T-cell (primary cell): ENCODE measurements around the gene LMNTD1. TPM values are rescaled to one million over a fixed set of nuclear protein-coding genes. Genes with fewer than 3 reads are reported as not detected.
"Not testable (repeated sequence)": the region's sequence is repeated elsewhere in the genome, so short reads cannot be mapped to it uniquely, and the experiment has no call there.

Experiments
- ATAC-seq, 4 experiments: fragments of 200-7000 bp in 3 of 4; fragments of 150-1000 bp in 1 of 4; cut with Tn5 transposase; replicated peaks in 1 of 4; 1 replicate in 3 of 4; 2 replicates in 1 of 4; pipeline ENCODE4 v1.10.0; 2021; ENCODE audit warnings: moderate library complexity in 3 of 4, mild to moderate bottlenecking in 2 of 4, moderate number of reproducible peaks in 1 of 4
- CTCF ChIA-PET, 2 donors: fragments of 300-600 bp; sonication (Branson Sonifier 250); formaldehyde crosslinking; loops; one replicate each; lab custom pipeline; 2022; ENCODE audit warnings: antibody characterized with exemption in 2 of 2; lab: Charles Lee
- POLR2A ChIA-PET, 2 donors: fragments of 300-600 bp; sonication (Branson Sonifier 250); formaldehyde crosslinking; loops; one replicate each; lab custom pipeline; 2022; ENCODE audit warnings: antibody characterized with exemption in 2 of 2; lab: Charles Lee
- DNase-seq, 35 experiments: peaks; one replicate each; pipeline versions ENCODE4 v3.0.0 to v3.0.0-alpha.2; 2013 to 2023
- H3K27ac ChIP-seq: one replicate; pipeline ENCODE4 v1.5.1; 2013; ENCODE audit warnings: low read length
- H3K27me3 ChIP-seq, 2 experiments: replicated peaks in 1 of 2; 1 replicate in 1 of 2; 2 replicates in 1 of 2; pipeline versions ENCODE4 v1.6.1 to v1.7.0; 2013; ENCODE audit warnings: low read length in 1 of 2, mixed read lengths in 1 of 2; ENCODE audit not compliant: control insufficient read depth in 2 of 2, insufficient read depth in 2 of 2; ENCODE audit errors: extremely low read depth in 1 of 2
- H3K36me3 ChIP-seq, 2 donors: 1 replicate in 1 of 2; 2 replicates in 1 of 2; pipeline versions ENCODE4 v1.6.1 to v1.7.0; 2013; ENCODE audit warnings: low read length in 1 of 2; ENCODE audit not compliant: control insufficient read depth in 2 of 2, insufficient read depth in 1 of 2; ENCODE audit errors: extremely low read depth in 1 of 2
- H3K4me1 ChIP-seq, 2 experiments: 1 replicate in 1 of 2; 2 replicates in 1 of 2; pipeline versions ENCODE4 v1.6.1 to v1.7.0; 2013; ENCODE audit warnings: low read length in 2 of 2, mixed read lengths in 1 of 2; ENCODE audit not compliant: insufficient read depth in 2 of 2, control insufficient read depth in 1 of 2; ENCODE audit errors: extremely low read depth in 1 of 2
- H3K4me3 ChIP-seq, 2 donors: 1 replicate in 1 of 2; 2 replicates in 1 of 2; pipeline versions ENCODE4 v1.5.1 to v1.7.0; 2013; ENCODE audit warnings: mild to moderate bottlenecking in 2 of 2, low read length in 1 of 2, moderate library complexity in 1 of 2; ENCODE audit not compliant: control insufficient read depth in 1 of 2; ENCODE audit errors: extremely low read depth in 1 of 2
- H3K9me3 ChIP-seq: 2 replicates; pipeline ENCODE4 v1.7.0; 2013
- H3K27ac Mint-ChIP-seq, 2 donors: one replicate each; pipeline ENCODE4 v1.8.0; 2020 to 2021; ENCODE audit warnings: mild to moderate bottlenecking in 2 of 2, mixed read lengths in 2 of 2
- H3K27me3 Mint-ChIP-seq, 2 donors: one replicate each; pipeline ENCODE4 v1.8.0; 2021 to 2022; ENCODE audit warnings: mixed read lengths in 2 of 2
- H3K36me3 Mint-ChIP-seq: one replicate; pipeline ENCODE4 v1.8.0; 2021; ENCODE audit warnings: mixed read lengths
- H3K4me1 Mint-ChIP-seq, 3 donors: one replicate each; pipeline ENCODE4 v1.8.0; 2020 to 2022; ENCODE audit warnings: mixed read lengths in 3 of 3, mild to moderate bottlenecking in 1 of 3
- H3K4me3 Mint-ChIP-seq, 3 donors: one replicate each; pipeline ENCODE4 v1.8.0; 2020 to 2022; ENCODE audit warnings: mild to moderate bottlenecking in 3 of 3, mixed read lengths in 3 of 3, moderate library complexity in 3 of 3
- H3K9me3 Mint-ChIP-seq, 3 donors: one replicate each; pipeline ENCODE4 v1.8.0; 2020 to 2022; ENCODE audit warnings: mixed read lengths in 3 of 3
- WGBS: methylation state at CpG from one replicate; pipeline ENCODE4 v1.1.5; 2013; ENCODE audit warnings: missing lambda C conversion rate; ENCODE audit not compliant: insufficient coverage; 5-methylcytosine and 5-hydroxymethylcytosine counted together
- total RNA-seq, 35 experiments: library from RNA in 6 of 35; stranded (reverse) in 6 of 35; fragments of 120-200 nt in 1 of 35; gene quantifications; one replicate each; pipeline versions ENCODE4 v1.2.1 to v1.2.4 and lab custom pipeline; 2013 to 2026

The LMNTD1 gene, protein sequence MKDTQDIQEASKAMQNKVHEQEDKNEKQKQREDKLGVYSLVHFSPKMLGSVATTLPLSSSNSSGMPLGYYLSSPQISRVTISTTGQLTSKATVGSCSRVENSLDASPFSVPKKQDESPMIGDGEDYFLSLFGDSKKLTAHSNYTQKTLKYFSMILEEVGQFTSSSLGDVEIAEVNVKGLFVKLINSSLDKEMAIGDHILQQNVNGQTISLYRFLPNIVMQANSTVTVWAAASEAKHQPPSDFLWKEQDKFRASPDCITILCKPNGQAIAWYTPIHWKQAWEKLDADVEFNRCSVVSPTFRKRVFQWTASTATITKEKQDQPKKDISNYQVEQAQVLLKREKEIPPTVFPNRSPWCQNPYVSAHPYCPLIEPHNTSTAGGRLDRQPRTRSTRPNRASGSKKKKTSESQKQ
- not detected for total RNA-seq
- total RNA-seq (2013) = not detected
- 0 to 0.13 (median 0) reads per million in 29 experiments for total RNA-seq (lab: John Stamatoyannopoulos, UW)

DNA sequence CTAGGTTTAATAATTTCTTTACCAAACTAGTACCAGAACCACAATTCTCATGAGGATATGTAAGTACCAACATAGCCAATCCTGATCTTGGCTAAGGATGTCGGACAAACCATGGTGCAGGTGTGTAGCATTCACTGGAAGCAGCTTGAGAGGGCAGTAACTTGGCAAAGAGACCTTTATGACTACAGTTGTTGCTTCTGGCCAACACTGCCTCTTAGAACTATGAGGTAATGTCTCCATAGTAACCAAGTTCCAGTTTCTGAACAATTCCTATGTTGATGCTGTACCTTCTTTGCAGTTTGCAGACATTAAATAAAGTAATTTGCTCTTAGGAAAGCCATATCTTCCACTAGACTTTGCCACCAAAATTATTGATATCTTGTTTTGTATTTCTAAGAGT is at the start of gene LMNTD1:
Gene LMNTD1, minus strand, starts transcription at position 186 of the 400 bp plus-strand sequence. CDS start 324 bp downstream, outside the sequence.
- Histone ChIP-seq H3K27ac (no peak within 1 kb of the TSS), H3K27me3 (no peaks in the 10 kb centered on the region), H3K9me3 (no peaks in the 10 kb centered on the region), H3K4me1 (no peaks in the 10 kb centered on the region), H3K36me3 (no peaks in the 10 kb centered on the region), H3K4me3 (no peak within 1 kb of the TSS)
- peaks cover 0 to 3% (median 0%) of the 10 kb centered on the region in 3 donors for H3K9me3 Mint-ChIP-seq
- H3K4me3 Mint-ChIP-seq = no peak within 1 kb of the TSS
- WGBS = no CpG with 5 or more reads among the region's 1 CpG
- no peak for DNase-seq
- no peak within 1 kb of the TSS for H3K27ac Mint-ChIP-seq
- POLR2A ChIA-PET = no interaction called here
- CTCF ChIA-PET = no interaction called here
- H3K27me3 Mint-ChIP-seq = peaks cover 0 to 3% of the 10 kb centered on the region in 2 donors
- H3K4me1 Mint-ChIP-seq = peaks cover 0 to 3% (median 1%) of the 10 kb centered on the region in 3 donors
- no peaks in the 10 kb centered on the region for H3K36me3 Mint-ChIP-seq
- no peak for ATAC-seq

DNA sequence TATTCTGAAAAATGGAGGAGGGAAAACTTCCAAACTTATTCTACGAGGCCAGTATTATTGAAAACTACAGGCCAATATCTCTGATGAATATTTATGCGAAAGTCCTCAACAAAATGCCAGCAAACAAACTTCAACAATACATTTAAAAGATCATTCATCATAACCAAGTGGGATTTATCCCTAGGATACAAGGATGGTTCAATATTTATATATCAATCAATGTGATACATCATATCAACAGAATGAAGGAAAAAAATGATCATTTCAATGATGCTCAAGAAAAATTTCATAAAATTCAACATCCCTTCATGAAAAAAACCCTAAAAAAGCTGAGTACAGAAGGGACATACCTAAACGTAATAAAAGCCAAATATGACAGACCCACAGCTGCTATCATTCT is 45.9 kb upstream of the LMNTD1 start:
- Histone ChIP-seq H3K27me3 (no peaks in the 10 kb centered on the region), H3K36me3 (no peaks in the 10 kb centered on the region), H3K4me1 (peaks cover 0 to 7% of the 10 kb centered on the region in 2 experiments), H3K9me3 (peaks cover 2% of the 10 kb centered on the region), H3K4me3 (no peak overlapping the region), H3K27ac (no peak overlapping the region)
- H3K4me1 Mint-ChIP-seq = peaks cover 20 to 48% (median 22%) of the 10 kb centered on the region in 3 donors
- H3K36me3 Mint-ChIP-seq = no peaks in the 10 kb centered on the region
- H3K9me3 Mint-ChIP-seq = peaks cover 14 to 20% (median 20%) of the 10 kb centered on the region in 3 donors
- ATAC-seq = no peak
- POLR2A ChIA-PET = no interaction called here
- CTCF ChIA-PET = no interaction called here
- no peak overlapping the region for H3K27ac Mint-ChIP-seq
- WGBS = no CpG with 5 or more reads among the region's 3 CpGs
- DNase-seq = no peak
- H3K4me3 Mint-ChIP-seq = no peak overlapping the region
- H3K27me3 Mint-ChIP-seq = no peaks in the 10 kb centered on the region

GRCh38 chr12:25595496-25595895 is 42.4 kb upstream of the LMNTD1 start:
- POLR2A ChIA-PET, H3K36me3 Mint-ChIP-seq, DNase-seq, H3K27me3 Mint-ChIP-seq, H3K36me3 ChIP-seq, CTCF ChIA-PET, H3K4me3 ChIP-seq, H3K27me3 ChIP-seq, H3K9me3 ChIP-seq: not testable (repeated sequence)
- peak overlapping the region; percentile 34 for H3K27ac ChIP-seq
- peak overlapping the region; percentile 10 to 59 (median 52) for H3K4me3 Mint-ChIP-seq
- H3K27ac Mint-ChIP-seq = peak overlapping the region; percentile 84 to 88
- peaks cover 34 to 64% (median 38%) of the 10 kb centered on the region in 3 donors for H3K4me1 Mint-ChIP-seq
- peak in 2 of 4 experiments; percentile 13 to 48 for ATAC-seq
- H3K9me3 Mint-ChIP-seq = peaks cover 14 to 20% (median 20%) of the 10 kb centered on the region in 3 donors
- H3K4me1 ChIP-seq = peaks cover 12 to 15% of the 10 kb centered on the region in 2 experiments

DNA sequence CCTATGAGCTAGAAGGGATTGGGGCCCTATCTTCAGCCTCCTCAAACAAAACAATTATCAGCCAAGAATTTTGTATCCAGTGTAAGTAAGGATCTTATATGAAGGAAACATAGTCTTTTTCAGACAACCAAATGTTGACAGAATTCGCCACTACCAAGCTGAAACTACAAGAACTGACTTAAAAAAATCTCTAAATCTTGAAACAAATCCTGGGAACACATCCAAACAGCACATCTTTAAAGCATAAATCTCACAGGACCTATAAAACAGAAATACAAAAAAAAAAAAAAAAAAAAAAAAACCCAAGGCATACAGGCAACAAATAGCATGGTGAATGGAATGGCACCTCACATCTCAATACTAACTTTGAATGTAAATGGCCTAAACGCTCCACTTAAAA is 41.3 kb upstream of the LMNTD1 start:
- 100% methylated on average over 1 of the region's 2 CpGs for WGBS
- Histone ChIP-seq H3K9me3 (peaks cover 2% of the 10 kb centered on the region), H3K36me3 (no peaks in the 10 kb centered on the region), H3K4me1 (peaks cover 20 to 23% of the 10 kb centered on the region in 2 experiments), H3K27ac (no peak overlapping the region), H3K4me3 (no peak overlapping the region), H3K27me3 (peaks cover 0 to 5% of the 10 kb centered on the region in 2 experiments)
- no peaks in the 10 kb centered on the region for H3K27me3 Mint-ChIP-seq
- DNase-seq (no peak), ATAC-seq (no peak)
- peaks cover 44 to 76% (median 48%) of the 10 kb centered on the region in 3 donors for H3K4me1 Mint-ChIP-seq
- H3K36me3 Mint-ChIP-seq = no peaks in the 10 kb centered on the region
- H3K9me3 Mint-ChIP-seq = peaks cover 13 to 17% (median 14%) of the 10 kb centered on the region in 3 donors
- CTCF ChIA-PET = no interaction called here
- no peak overlapping the region for H3K4me3 Mint-ChIP-seq
- POLR2A ChIA-PET = interaction anchor here in 1 of 2 donors (0.5 kb wide), 1 partner anchor 37 kb away, joined by 3 read pairs; no protein-coding TSS in a partner anchor
- peak overlapping the region in 1 of 2 donors; percentile 30 for H3K27ac Mint-ChIP-seq

GRCh38 chr12:25592725-25593495 is 39.8 kb upstream of the LMNTD1 start:
- H3K9me3 ChIP-seq = peaks cover 2% of the 10 kb centered on the region
- 73% methylated on average over 4 of the region's 5 CpGs for WGBS
- peak overlapping the region in 1 of 2 donors; percentile 59 for H3K27ac Mint-ChIP-seq

DNA sequence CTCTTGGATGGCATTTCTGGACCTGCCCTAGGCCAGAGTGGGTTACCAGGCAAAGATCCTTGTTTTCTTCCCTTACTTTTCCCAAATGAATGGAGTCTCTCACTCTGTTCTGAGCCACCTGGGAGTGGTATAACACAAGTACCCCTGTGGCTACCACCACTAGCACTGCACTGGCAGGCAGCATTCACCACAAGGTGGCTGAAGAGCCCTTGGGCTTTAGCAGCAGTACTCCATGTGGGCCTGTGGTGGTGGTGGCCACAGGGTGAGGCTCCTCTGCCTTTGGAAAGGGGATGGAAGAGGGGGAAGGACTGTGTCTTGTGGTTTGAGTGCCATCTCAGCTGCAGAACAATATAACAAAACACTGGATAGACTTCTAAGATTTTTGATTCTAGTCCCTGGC is 38.1 kb upstream of the LMNTD1 start:
- Histone ChIP-seq H3K27ac (no peak overlapping the region), H3K27me3 (peaks cover 0 to 5% of the 10 kb centered on the region in 2 experiments), H3K4me3 (no peak overlapping the region), H3K9me3 (no peaks in the 10 kb centered on the region), H3K4me1 (peaks cover 20 to 25% of the 10 kb centered on the region in 2 experiments), H3K36me3 (no peaks in the 10 kb centered on the region)
- H3K36me3 Mint-ChIP-seq = no peaks in the 10 kb centered on the region
- DNase-seq = no peak
- peak overlapping the region in 1 of 2 donors; percentile 83 for H3K27ac Mint-ChIP-seq
- peak overlapping the region in 1 of 3 donors; percentile 76 for H3K4me3 Mint-ChIP-seq
- CTCF ChIA-PET = no interaction called here
- POLR2A ChIA-PET = no interaction called here
- peaks cover 6 to 12% (median 7%) of the 10 kb centered on the region in 3 donors for H3K9me3 Mint-ChIP-seq
- peaks cover 44 to 76% (median 46%) of the 10 kb centered on the region in 3 donors for H3K4me1 Mint-ChIP-seq
- no peak for ATAC-seq
- no peaks in the 10 kb centered on the region for H3K27me3 Mint-ChIP-seq

More at GRCh38 chr12:25592725-25593495, 39.8 kb upstream of the LMNTD1 start:
- Histone ChIP-seq H3K27me3 (peaks cover 0 to 5% of the 10 kb centered on the region in 2 experiments), H3K27ac (no peak overlapping the region), H3K4me1 (peaks cover 20 to 26% of the 10 kb centered on the region in 2 experiments), H3K4me3 (no peak overlapping the region), H3K36me3 (no peaks in the 10 kb centered on the region)
- H3K4me3 Mint-ChIP-seq = peak overlapping the region in 1 of 3 donors; percentile 76
- H3K4me1 Mint-ChIP-seq = peaks cover 47 to 87% (median 50%) of the 10 kb centered on the region in 3 donors
- CTCF ChIA-PET = interaction anchor here in 1 of 2 donors (0.6 kb wide), 1 partner anchor 1271 kb away, joined by 6 read pairs; no protein-coding TSS in a partner anchor
- POLR2A ChIA-PET = interaction anchor here (0.6 kb wide), 4 partner anchors 19 to 117 kb away, joined by 3 to 7 read pairs (median 3); no protein-coding TSS in a partner anchor
- H3K9me3 Mint-ChIP-seq = peaks cover 0 to 10% (median 5%) of the 10 kb centered on the region in 3 donors
- H3K27me3 Mint-ChIP-seq = no peaks in the 10 kb centered on the region
- DNase-seq = no peak
- no peaks in the 10 kb centered on the region for H3K36me3 Mint-ChIP-seq
- ATAC-seq = no peak
